ENCODE data around the gene SLC35F4. TPM values are rescaled to one million over a fixed set of nuclear protein-coding genes. Genes with fewer than 3 reads are reported as not detected.

The SLC35F4 gene
- total and polyA plus RNA-seq, 2 donors (not counting 3 experiments of a cell fraction or from before 2014, with no cell fraction given): not detected

GRCh38 chr14:57846596-57846995 is 19.3 kb downstream of the SLC35F4 start:
- H3K27me3 ChIP-seq (ENCODE audit: control insufficient read depth in 2 of 2, insufficient read depth in 2 of 2, low read length in 2 of 2): no peaks in the 10 kb centered on the region
- H3K79me2 ChIP-seq (ENCODE audit: control insufficient read depth, insufficient read depth, low read length): no peaks in the 10 kb centered on the region
- dilution Hi-C loops (cut with MboI; ENCODE audit: extremely low pct_ligation_motif_present, low sequenced_read_pairs) (no loop called here), intact Hi-C loops (cut with micrococcal nuclease) (no loop called here)
- H3K9me1 ChIP-seq (replicated peaks; ENCODE audit: control insufficient read depth, extremely low read depth, insufficient read depth, low read length): no peaks in the 10 kb centered on the region
- no peaks in the 10 kb centered on the region for H4K20me1 ChIP-seq (replicated peaks; ENCODE audit: control insufficient read depth, extremely low read depth, insufficient read depth, low read length)
- POLR2A ChIA-PET: no interaction called here
- H3K27ac ChIP-seq (ENCODE audit: insufficient read depth, low read depth, low read length): no peak overlapping the region
- no peak overlapping the region for H3K9ac ChIP-seq (replicated peaks; ENCODE audit: extremely low read depth, insufficient read depth, low read length)
- no peak overlapping the region for H3K4me3 ChIP-seq (replicated peaks in 1 of 3; ENCODE audit: insufficient read depth in 1 of 3, low read depth in 1 of 3, low read length in 3 of 3)
- H2AFZ ChIP-seq (ENCODE audit: low read depth, low read length): no peak overlapping the region
- DNase-seq (ENCODE audit: low read depth, low spot score): no peak
- CTCF ChIA-PET: no interaction called here
- no peak for FAIRE-seq
- no peaks in the 10 kb centered on the region for H3K4me1 ChIP-seq (ENCODE audit: control insufficient read depth, extremely low read depth, insufficient read depth, low read length)
- no peaks in the 10 kb centered on the region for H3K9me3 ChIP-seq (replicated peaks; ENCODE audit: control insufficient read depth, insufficient read depth, low read length)
- no peaks in the 10 kb centered on the region for H3K36me3 ChIP-seq (ENCODE audit: control insufficient read depth in 2 of 2, extremely low read depth in 1 of 2, insufficient read depth in 2 of 2, low read length in 2 of 2)
- TF ChIP-seq, protein P1, sequence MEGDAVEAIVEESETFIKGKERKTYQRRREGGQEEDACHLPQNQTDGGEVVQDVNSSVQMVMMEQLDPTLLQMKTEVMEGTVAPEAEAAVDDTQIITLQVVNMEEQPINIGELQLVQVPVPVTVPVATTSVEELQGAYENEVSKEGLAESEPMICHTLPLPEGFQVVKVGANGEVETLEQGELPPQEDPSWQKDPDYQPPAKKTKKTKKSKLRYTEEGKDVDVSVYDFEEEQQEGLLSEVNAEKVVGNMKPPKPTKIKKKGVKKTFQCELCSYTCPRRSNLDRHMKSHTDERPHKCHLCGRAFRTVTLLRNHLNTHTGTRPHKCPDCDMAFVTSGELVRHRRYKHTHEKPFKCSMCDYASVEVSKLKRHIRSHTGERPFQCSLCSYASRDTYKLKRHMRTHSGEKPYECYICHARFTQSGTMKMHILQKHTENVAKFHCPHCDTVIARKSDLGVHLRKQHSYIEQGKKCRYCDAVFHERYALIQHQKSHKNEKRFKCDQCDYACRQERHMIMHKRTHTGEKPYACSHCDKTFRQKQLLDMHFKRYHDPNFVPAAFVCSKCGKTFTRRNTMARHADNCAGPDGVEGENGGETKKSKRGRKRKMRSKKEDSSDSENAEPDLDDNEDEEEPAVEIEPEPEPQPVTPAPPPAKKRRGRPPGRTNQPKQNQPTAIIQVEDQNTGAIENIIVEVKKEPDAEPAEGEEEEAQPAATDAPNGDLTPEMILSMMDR (IDR thresholded peaks at IDR 0.05; ENCODE audit: extremely low read depth in 1 of 2, insufficient read depth in 1 of 2, low read depth in 1 of 2, low read length in 2 of 2): no peak
- no TSS peak for BruUV-seq (replicated peaks)
- H3K4me2 ChIP-seq (ENCODE audit: insufficient read depth, low read length): no peak overlapping the region

- H3K27ac ChIP-seq (ENCODE audit: insufficient read depth, low read depth, low read length): no peak overlapping the region
- dilution Hi-C loops (cut with MboI; ENCODE audit: extremely low pct_ligation_motif_present, low sequenced_read_pairs): no loop called here
- ChIA-PET POLR2A (no interaction called here), CTCF (no interaction called here)
- H3K36me3 ChIP-seq (ENCODE audit: control insufficient read depth in 2 of 2, extremely low read depth in 1 of 2, insufficient read depth in 2 of 2, low read length in 2 of 2): no peaks in the 10 kb centered on the region
- H4K20me1 ChIP-seq (replicated peaks; ENCODE audit: control insufficient read depth, extremely low read depth, insufficient read depth, low read length): no peaks in the 10 kb centered on the region
- no peak overlapping the region for H3K9ac ChIP-seq (replicated peaks; ENCODE audit: extremely low read depth, insufficient read depth, low read length)
- intact Hi-C loops (cut with micrococcal nuclease): no loop called here
- BruUV-seq (replicated peaks): no TSS peak
- H3K4me1 ChIP-seq (ENCODE audit: control insufficient read depth, extremely low read depth, insufficient read depth, low read length): no peaks in the 10 kb centered on the region
- no peaks in the 10 kb centered on the region for H3K27me3 ChIP-seq (ENCODE audit: control insufficient read depth in 2 of 2, insufficient read depth in 2 of 2, low read length in 2 of 2)
- H2AFZ ChIP-seq (ENCODE audit: low read depth, low read length): no peak overlapping the region
- TF ChIP-seq, protein P1 (IDR thresholded peaks at IDR 0.05; ENCODE audit: extremely low read depth in 1 of 2, insufficient read depth in 1 of 2, low read depth in 1 of 2, low read length in 2 of 2): no peak
- TF ChIP-seq MYC (IDR thresholded peaks at IDR 0.05; ENCODE audit: low read depth, low read length) (no peak), POLR2A (IDR thresholded peaks at IDR 0.05; ENCODE audit: low read depth, low read length) (no peak), EZH2 (IDR thresholded peaks at IDR 0.05; ENCODE audit: borderline replicate concordance, low read depth, low read length, severe bottlenecking) (no peak), FOS (IDR thresholded peaks at IDR 0.05; ENCODE audit: borderline replicate concordance, insufficient read depth, low read length) (no peak), JUN (IDR thresholded peaks at IDR 0.05; ENCODE audit: borderline replicate concordance, insufficient read depth, insufficient read length, low read depth) (no peak), GATA2 (IDR thresholded peaks at IDR 0.05; ENCODE audit: insufficient read depth, insufficient read length, low read depth, low read length) (no peak), POLR2AphosphoS5 (IDR thresholded peaks at IDR 0.05; ENCODE audit: insufficient read depth, low read depth, low read length) (no peak), MAX (IDR thresholded peaks at IDR 0.05; ENCODE audit: insufficient read depth, insufficient read length) (no peak)
- DNase-seq (ENCODE audit: low read depth, low spot score): no peak
- no peaks in the 10 kb centered on the region for H3K9me3 ChIP-seq (replicated peaks; ENCODE audit: control insufficient read depth, insufficient read depth, low read length)
- no peak overlapping the region for H3K4me3 ChIP-seq (replicated peaks in 1 of 3; ENCODE audit: insufficient read depth in 1 of 3, low read depth in 1 of 3, low read length in 3 of 3)
- H3K9me1 ChIP-seq (replicated peaks; ENCODE audit: control insufficient read depth, extremely low read depth, insufficient read depth, low read length): no peaks in the 10 kb centered on the region
- no peak for FAIRE-seq
- H3K4me2 ChIP-seq (ENCODE audit: insufficient read depth, low read length): no peak overlapping the region
- H3K79me2 ChIP-seq (ENCODE audit: control insufficient read depth, insufficient read depth, low read length): no peaks in the 10 kb centered on the region
Measured at GRCh38 chr14:57845802-57846531, 19.9 kb downstream of the SLC35F4 start.

Data from endothelial cell of umbilical vein (primary cell).